HG03025 (cell line): ENCODE measurements around the gene MAN2A1.

ENCODE experiments used
- ATAC-seq: cut with Tn5 transposase; IDR thresholded peaks from one replicate; pipeline ENCODE4 v1.9.1; 2021; ENCODE audit warnings: mild to moderate bottlenecking, moderate library complexity; ENCODE audit not compliant: unreplicated experiment, low FRiP score

The MAN2A1 gene

GRCh38 chr5:109704282-109704952, 14.7 kb downstream of the MAN2A1 start:
- ATAC-seq: no peak

DNA sequence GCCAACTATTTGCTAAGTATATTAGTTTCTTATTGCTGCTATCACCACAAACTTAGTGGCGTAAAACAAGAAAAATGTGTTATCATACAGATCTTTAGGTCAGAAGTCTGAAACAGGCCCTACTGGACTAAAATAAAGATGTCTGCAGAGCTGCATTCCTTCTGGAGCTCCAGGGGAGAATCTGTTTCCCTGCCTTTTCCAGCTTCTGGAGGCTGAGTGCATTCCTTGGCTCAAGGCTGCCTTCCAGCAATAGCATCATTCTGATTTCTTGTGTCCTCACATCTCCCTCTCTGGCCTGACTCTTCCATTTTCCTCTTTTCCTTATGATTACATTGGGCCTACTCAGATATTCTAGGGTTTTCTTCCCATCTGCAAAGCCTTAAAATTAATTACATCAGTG, 15.9 kb downstream of the MAN2A1 start:
- no peak for ATAC-seq

- no peak for ATAC-seq
These were observed 16.4 kb downstream of the MAN2A1 start for GRCh38 chr5:109706095-109706494.

DNA sequence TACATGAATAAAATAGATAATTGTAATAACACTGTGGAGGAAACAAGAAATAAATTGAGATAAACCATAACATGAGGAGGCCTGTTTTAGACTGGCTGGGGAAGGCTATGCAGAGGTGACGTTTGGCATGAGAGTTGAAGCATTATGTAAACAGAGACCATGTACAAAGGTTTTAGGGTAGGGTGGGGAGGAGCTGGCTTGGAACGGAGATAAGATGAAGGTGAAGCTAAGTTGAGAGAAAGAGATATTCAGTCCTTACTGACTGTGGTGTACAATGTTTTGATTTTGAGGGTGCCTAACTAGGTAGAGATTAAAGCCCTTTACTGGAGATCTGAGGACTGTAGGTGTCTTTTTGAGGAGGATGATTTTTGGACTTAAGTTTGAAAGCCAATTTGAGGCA, 17.8 kb downstream of the MAN2A1 start:
- ATAC-seq: no peak

DNA sequence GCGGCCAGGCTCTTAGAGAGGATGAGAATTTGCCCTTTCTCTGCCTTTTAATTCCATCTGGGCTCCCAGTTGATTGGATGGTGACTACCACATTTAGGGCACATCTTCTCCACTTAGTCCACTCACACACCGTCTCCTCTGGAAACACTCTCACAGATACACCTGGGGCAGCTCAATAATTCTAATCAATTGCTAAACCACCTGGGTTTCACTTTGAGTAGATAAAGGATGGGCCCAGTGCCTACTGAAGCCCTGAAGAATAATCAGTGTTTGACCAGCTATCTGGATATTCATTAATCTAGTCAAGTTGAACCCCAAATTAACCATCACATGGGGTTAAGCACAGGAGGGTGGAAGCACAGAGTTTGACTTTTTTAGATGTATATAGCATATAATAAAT, 19.1 kb downstream of the MAN2A1 start:
- ATAC-seq: no peak

DNA sequence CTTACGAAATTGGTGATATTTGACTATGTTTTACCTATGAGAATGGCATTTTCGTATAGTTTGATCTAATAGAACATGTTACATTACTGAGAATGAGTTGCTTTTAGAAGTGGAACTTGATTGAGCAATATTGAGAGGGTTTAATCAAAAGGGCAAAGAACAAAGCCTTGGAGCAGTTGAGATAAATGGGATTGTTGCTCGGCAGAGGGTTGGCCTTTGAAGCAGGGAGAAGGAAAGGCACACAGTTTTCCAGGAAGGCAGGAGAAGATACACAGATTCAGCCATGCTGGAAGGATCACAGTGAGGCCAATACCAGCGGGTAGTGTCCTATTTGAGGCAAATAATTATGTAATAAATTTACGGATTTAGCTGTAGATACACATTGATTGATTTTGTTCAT, 19.5 kb downstream of the MAN2A1 start:
- no peak for ATAC-seq

DNA sequence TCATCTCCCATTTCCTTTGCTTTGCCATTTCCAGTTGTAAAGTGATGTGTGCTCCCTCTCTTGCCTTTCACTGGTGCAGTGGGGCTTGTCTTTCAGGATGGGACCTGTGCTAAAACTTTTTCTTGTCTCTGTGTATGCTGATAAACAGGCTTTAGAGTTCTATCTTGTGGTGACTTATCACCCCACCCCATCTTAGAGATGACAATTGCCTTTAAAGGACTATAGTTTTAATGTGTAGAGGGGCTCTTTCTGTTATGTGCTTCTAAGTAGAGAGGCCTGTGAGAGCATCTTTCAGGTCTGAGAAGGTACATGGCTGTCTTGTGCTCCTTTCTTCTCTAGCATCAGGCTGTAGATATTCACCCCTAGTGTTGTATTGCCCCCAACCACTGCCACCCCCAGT, 21.9 kb downstream of the MAN2A1 start:
- no peak for ATAC-seq

DNA sequence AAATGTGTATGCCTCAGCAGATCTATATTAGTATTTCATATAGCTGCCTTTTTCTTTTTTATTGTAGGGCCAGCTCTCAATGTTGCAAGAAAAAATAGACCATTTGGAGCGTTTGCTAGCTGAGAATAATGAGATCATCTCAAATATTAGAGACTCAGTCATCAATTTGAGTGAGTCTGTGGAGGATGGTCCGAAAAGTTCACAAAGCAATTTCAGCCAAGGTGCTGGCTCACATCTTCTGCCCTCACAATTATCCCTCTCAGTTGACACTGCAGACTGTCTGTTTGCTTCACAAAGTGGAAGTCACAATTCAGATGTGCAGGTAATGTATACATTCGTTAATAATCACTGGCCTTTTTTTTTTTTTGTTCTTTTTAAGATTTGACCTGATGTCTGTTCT, 23.7 kb downstream of the MAN2A1 start:
- ATAC-seq: no peak

GRCh38 chr5:109714592-109714991, 24.9 kb downstream of the MAN2A1 start:
- no peak for ATAC-seq

GRCh38 chr5:109718216-109718615, 28.5 kb downstream of the MAN2A1 start:
- no peak for ATAC-seq

DNA sequence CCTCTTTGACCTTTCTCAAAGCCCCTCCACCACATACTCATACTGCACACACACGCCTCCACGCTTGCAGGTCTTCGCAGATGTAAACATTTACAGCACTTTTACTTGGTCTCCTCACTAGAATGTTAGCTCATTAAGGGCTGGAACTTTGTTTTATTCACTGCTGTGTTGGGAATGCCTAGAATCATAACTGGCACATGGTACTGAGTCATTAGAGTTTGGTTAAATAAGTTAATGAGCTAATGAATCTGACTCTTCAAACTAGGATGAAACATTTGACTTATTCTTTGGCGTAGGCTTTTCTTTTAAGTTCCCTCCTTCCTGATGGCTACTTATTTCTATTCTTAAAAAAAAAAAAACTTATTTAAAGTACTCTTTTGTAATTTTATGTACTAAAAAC, 28.9 kb downstream of the MAN2A1 start:
- ATAC-seq: no peak

DNA sequence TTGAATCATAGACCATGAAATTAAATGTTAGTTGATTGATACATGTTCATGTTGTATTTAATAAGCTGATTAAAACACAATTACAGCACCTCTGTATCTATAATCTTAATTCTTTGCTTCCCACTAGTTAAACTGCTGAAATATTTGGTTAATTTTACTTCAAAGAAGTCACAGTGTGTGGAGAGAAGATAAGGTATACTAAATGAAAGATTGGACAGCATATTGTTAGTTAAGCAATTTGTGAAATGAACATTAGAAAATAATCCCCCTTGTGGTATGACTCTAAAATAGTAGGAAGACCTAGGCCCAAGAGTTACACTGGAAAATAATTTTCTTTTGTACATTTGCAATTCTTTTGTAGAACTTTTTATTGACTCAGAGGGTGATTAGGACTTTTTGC, 30.3 kb downstream of the MAN2A1 start:
- ATAC-seq: no peak

GRCh38 chr5:109721741-109722140, 32.0 kb downstream of the MAN2A1 start:
- no peak for ATAC-seq

DNA sequence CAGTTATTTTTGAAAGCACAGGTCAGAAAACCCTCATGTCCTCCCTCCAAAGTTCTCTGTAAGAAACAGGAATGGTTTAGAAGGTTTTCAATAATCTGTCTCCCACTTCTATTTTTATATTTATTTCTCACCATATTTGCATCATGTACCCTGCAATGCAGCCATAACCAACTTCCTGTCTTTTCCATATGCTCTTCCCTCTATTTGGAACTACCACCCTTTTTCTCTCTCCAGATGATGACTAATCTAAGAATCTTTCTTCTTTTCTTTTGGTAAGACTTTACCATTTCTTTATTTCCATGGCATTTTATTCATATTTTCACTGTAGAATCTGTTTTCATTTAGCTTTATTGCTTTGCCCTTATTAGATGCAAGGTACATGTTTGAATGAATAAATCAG, 33.9 kb downstream of the MAN2A1 start:
- no peak for ATAC-seq

DNA sequence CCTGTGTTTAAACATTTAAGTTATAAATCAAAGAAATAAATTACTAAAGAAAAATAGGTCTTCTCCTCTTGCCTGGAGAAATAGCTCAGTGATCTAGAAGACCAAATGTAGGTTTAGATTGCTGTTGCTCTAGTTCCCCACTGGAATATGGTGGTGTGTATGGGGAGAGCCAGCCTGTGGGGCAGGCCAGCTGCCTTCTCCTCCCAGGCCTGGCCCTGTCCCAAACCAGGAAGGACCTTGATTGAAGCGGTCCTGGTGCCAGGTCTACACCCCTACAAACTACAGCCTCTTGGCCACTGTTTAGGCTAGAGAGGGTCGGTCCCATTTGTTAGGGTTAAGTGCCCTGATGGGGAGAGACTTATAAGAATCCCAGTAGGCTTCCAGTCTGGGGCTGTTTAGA, 35.4 kb downstream of the MAN2A1 start:
- no peak for ATAC-seq

DNA sequence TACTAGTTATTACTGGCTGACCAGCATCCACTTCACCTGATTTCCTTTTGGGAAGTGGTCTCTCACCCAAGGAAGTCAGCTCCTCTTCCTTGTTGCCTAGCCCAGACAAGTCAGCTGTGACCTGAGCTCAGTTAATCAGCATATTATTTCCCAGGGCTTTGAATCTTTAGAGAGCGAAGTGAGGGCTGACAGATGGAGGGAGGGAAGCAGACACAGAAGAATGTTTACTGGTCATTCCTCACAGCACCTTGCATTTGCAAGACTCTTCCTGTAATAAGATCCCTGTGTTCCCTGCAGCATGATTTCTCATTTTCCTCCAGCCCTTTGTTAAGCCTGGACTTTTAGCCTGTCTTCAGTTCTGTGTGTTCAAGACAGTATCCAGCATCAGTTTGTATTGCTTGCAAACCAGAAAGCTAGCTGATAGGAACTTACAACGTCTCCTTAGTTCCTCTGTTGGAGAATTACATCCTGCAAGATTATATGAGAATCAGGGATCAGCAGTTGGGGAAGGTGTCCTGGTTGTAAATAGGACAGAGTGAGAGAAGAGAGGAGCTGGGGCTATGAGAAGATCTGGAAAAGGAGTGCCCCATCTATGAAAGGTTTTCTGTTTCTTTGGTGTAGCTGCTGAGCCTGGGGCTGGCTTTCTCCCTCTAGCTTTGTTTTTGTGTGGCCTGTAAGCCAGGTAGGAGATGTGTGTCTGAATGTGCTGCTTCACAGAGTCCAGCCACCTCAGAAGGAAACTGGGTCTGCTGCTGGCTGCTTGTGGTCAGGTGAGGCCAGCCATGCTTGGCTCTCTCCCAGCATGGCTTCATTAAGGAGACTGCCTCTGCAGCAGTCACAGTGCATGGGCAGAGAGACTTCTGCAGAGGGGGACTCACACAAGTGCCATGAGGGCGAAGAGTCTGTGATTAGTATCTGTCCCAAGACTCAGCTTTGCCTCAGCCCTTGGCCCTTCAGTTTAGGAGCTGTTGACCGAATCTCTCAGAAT, 50.3 kb downstream of the MAN2A1 start:
- no peak for ATAC-seq

DNA sequence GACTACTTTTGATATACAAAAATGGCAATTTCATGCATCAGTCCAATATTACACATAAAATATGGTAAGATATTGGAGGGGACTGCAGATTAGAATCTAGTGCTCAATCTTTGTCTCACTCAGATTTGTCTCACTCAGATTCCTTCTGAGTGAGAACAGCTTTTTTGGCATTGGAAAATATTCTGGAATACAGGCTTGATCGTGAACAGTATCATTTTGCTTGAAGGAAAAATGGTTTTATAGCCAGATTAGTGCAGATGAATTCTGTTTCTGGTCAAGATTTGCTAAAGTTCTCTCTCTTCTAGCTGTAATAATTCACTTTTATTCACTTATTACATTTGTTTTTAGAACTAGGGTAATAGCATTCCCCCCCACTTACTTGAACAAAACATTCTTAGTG, 51.2 kb downstream of the MAN2A1 start:
- no peak for ATAC-seq

DNA sequence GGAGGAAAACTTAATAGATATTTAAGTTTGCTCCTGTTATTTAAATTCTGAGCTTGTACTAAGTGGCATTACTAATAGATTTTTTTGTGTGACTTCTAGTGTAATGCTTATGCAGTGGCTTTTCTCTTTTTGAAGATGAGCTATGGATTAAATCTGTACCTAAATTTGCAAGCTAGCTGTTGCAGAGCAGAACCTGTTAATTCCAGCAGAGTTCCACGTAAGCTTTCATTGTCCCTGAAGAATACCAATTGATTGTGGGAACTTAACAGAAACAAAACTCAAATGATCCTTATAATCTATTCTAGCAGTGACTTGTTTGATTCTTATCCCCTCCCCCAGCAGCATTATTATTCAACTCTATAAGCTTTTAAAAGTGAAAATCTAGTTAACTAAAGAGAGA, 51.7 kb downstream of the MAN2A1 start:
- no peak for ATAC-seq

- ATAC-seq: no peak
These were observed 53.4 kb downstream of the MAN2A1 start for GRCh38 chr5:109743041-109743531.

GRCh38 chr5:109743770-109744212, 54.1 kb downstream of the MAN2A1 start:
- no peak for ATAC-seq

- ATAC-seq: no peak
These were observed 54.5 kb downstream of the MAN2A1 start for GRCh38 chr5:109744261-109744660.

- no peak for ATAC-seq
These were observed 58.8 kb downstream of the MAN2A1 start for GRCh38 chr5:109748546-109748945.
